ENCODE measurements around the gene EFNA2. TPM values are rescaled to one million over a fixed set of nuclear protein-coding genes. Genes with fewer than 3 reads are reported as not detected.

The EFNA2 gene
- polyA plus RNA-seq, 1 donor (not counting 4 experiments of a cell fraction or from before 2014, with no cell fraction given): not detected

GRCh38 chr19:1287354-1288225, 1.9 kb downstream of the EFNA2 start:
- H3K4me3 ChIP-seq (ENCODE audit: control insufficient read depth in 2 of 3, extremely low read depth in 1 of 3, insufficient read depth in 2 of 3, low read depth in 1 of 3, low read length in 3 of 3): no peak overlapping the region
- H3K36me3 ChIP-seq (ENCODE audit: control insufficient read depth in 2 of 2, extremely low read depth in 1 of 2, insufficient read depth in 2 of 2, low read length in 2 of 2): no peaks in the 10 kb centered on the region
- DNase-seq (ENCODE audit: low read depth, low spot score) (no peak), FAIRE-seq (no peak)
- peak; percentile 44 for TF ChIP-seq EZH2 (IDR thresholded peaks at IDR 0.05; ENCODE audit: low read length)
- TF ChIP-seq CTCF (optimal IDR thresholded peaks at IDR 0.05 in 1 of 3, IDR thresholded peaks at IDR 0.05 in 1 of 3, conservative IDR thresholded peaks at IDR 0.05 in 1 of 3; ENCODE audit: extremely low read depth in 1 of 3, insufficient read depth in 2 of 3, low read length in 3 of 3): no peak
- no peaks in the 10 kb centered on the region for H3K4me1 ChIP-seq (ENCODE audit: control insufficient read depth, extremely low read depth, insufficient read depth, low read length)
- no peak overlapping the region for H2AFZ ChIP-seq (ENCODE audit: control insufficient read depth, low read length)
- H3K79me2 ChIP-seq (ENCODE audit: control insufficient read depth, insufficient read depth, low read length): no peaks in the 10 kb centered on the region
- H4K20me1 ChIP-seq (ENCODE audit: control insufficient read depth, extremely low read depth, insufficient read depth, low read length): peaks cover 3% of the 10 kb centered on the region
- no peak overlapping the region for H3K9ac ChIP-seq (ENCODE audit: control insufficient read depth, extremely low read depth, insufficient read depth, low read length)
- H3K9me1 ChIP-seq (ENCODE audit: control insufficient read depth, extremely low read depth, insufficient read depth, low read length): no peaks in the 10 kb centered on the region
- H3K4me2 ChIP-seq (ENCODE audit: control insufficient read depth, extremely low read depth, insufficient read depth, low read depth, low read length): no peak overlapping the region
- no peaks in the 10 kb centered on the region for H3K9me3 ChIP-seq (ENCODE audit: control insufficient read depth, low read depth, low read length)
- H3K27me3 ChIP-seq (ENCODE audit: control insufficient read depth, extremely low read depth, insufficient read depth, low read length): peaks cover 90% of the 10 kb centered on the region
- H3K27ac ChIP-seq (ENCODE audit: control insufficient read depth, insufficient read depth, low read length): no peak overlapping the region
- dilution Hi-C loops (cut with MboI; ENCODE audit: extremely low pct_ligation_motif_present, low sequenced_read_pairs): no loop called here

- Histone ChIP-seq H3K9me3 (ENCODE audit: control insufficient read depth, low read depth, low read length) (no peaks in the 10 kb centered on the region), H2AFZ (ENCODE audit: control insufficient read depth, low read length) (no peak overlapping the region), H3K79me2 (ENCODE audit: control insufficient read depth, insufficient read depth, low read length) (no peaks in the 10 kb centered on the region), H3K4me3 (ENCODE audit: control insufficient read depth in 2 of 3, extremely low read depth in 1 of 3, insufficient read depth in 2 of 3, low read depth in 1 of 3, low read length in 3 of 3) (no peak overlapping the region), H3K27me3 (ENCODE audit: control insufficient read depth, extremely low read depth, insufficient read depth, low read length) (peaks cover 91% of the 10 kb centered on the region), H3K9me1 (ENCODE audit: control insufficient read depth, extremely low read depth, insufficient read depth, low read length) (no peaks in the 10 kb centered on the region), H3K36me3 (ENCODE audit: control insufficient read depth in 2 of 2, extremely low read depth in 1 of 2, insufficient read depth in 2 of 2, low read length in 2 of 2) (no peaks in the 10 kb centered on the region), H3K9ac (ENCODE audit: control insufficient read depth, extremely low read depth, insufficient read depth, low read length) (no peak overlapping the region), H3K4me1 (ENCODE audit: control insufficient read depth, extremely low read depth, insufficient read depth, low read length) (no peaks in the 10 kb centered on the region), H3K27ac (ENCODE audit: control insufficient read depth, insufficient read depth, low read length) (no peak overlapping the region), H3K4me2 (ENCODE audit: control insufficient read depth, extremely low read depth, insufficient read depth, low read depth, low read length) (no peak overlapping the region), H4K20me1 (ENCODE audit: control insufficient read depth, extremely low read depth, insufficient read depth, low read length) (peaks cover 3% of the 10 kb centered on the region)
- no peak for TF ChIP-seq CTCF (optimal IDR thresholded peaks at IDR 0.05 in 1 of 3, IDR thresholded peaks at IDR 0.05 in 1 of 3, conservative IDR thresholded peaks at IDR 0.05 in 1 of 3; ENCODE audit: extremely low read depth in 1 of 3, insufficient read depth in 2 of 3, low read length in 3 of 3)
- TF ChIP-seq EZH2 (IDR thresholded peaks at IDR 0.05; ENCODE audit: low read length): no peak
- DNase-seq (ENCODE audit: low read depth, low spot score): no peak
- no peak for FAIRE-seq
- dilution Hi-C loops (cut with MboI; ENCODE audit: extremely low pct_ligation_motif_present, low sequenced_read_pairs): no loop called here
Observed at GRCh38 chr19:1288226-1288612, 2.5 kb downstream of the EFNA2 start.
